ENCODE data around the gene PDIA5. TPM values are rescaled to one million over a fixed set of nuclear protein-coding genes. Genes with fewer than 3 reads are reported as not detected.
"Not testable (repeated sequence)": the region's sequence is repeated elsewhere in the genome, so short reads cannot be mapped to it uniquely, and the experiment has no call there.

Gene PDIA5
- total RNA-seq, 2 donors from 2014 or later: 34.7 to 37.7 TPM

DNA sequence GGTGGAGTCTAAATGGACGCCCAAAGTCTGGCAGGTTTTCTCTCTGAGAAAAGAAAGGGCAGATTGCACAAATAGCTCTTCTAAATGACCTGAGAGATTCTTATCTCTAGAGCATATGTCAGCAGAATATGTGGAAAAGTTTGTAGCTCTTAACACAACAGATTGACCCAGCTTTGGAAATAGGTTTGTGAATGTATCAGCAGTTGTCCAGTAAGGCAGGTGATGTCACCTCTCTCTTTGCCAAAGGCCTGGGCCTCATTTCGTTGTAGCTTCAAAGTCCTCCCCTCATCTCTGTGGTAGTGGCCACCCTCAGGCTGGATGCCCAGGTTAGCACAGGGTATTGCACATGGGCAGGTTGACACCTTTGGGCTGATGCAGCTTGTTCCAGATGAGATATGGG lies 36.0 kb downstream of the PDIA5 start:
- DNase-seq: no peak
- ATAC-seq: no peak
- intact Hi-C loops (cut with DNase I, micrococcal nuclease): no loop called here

DNA sequence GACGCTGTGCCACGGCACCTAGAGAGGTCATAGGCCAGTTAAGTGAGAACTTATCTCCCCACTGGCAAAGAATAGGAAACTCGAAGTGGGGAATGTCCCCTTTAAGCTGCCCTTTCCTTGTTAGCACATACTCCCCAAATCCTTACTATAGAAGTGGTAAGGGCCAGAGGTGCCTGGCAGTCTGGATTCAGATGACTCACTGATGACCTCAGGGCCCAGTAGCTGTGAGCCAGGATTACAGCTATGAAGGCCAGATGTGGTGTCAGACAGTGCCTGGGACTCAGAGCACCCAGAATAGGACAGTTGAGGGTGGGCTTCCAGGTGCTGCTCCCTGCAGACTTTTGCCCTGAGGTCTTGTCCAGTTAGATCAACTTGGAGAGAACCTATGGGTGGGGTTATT lies 37.7 kb downstream of the PDIA5 start:
- ATAC-seq: no peak
- DNase-seq: no peak
- intact Hi-C loops (cut with DNase I, micrococcal nuclease): no loop called here

- intact Hi-C loops (cut with DNase I, micrococcal nuclease): no loop called here
- ATAC-seq: no peak
- DNase-seq: no peak
Observed at GRCh38 chr3:123105201-123106189, 38.7 kb downstream of the PDIA5 start.

GRCh38 chr3:123110282-123110975 lies 43.6 kb downstream of the PDIA5 start:
- no peak for DNase-seq
- no peak for ATAC-seq
- intact Hi-C loops (cut with DNase I, micrococcal nuclease): no loop called here

GRCh38 chr3:123110976-123111615 lies 44.3 kb downstream of the PDIA5 start:
- intact Hi-C loops (cut with DNase I, micrococcal nuclease): no loop called here
- no peak for ATAC-seq
- DNase-seq: no peak

DNA sequence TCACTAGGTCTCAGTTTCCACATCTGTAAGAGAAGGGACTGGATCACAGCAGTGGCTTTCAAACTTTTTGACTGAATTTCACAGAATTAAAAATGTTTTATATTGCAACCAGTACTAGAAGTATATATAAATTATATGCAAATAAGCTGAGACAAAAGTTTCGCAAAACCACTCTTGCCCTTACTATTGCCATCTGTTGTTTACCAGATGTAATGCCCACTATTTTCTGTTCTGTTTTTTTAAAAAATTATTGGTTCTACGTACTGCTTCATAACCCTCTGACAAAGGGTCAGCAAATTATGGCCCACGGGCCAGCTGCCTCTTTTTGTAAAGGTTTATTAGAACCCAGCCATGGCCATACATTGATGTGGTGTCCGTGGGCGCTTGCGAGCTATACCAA lies 44.8 kb downstream of the PDIA5 start:
- intact Hi-C loops (cut with DNase I, micrococcal nuclease): no loop called here
- ATAC-seq: no peak
- no peak for DNase-seq

GRCh38 chr3:123112232-123112631 lies 45.4 kb downstream of the PDIA5 start:
- no peak for DNase-seq
- intact Hi-C loops (cut with DNase I, micrococcal nuclease): no loop called here
- no peak for ATAC-seq

GRCh38 chr3:123112656-123113055 lies 45.8 kb downstream of the PDIA5 start:
- ATAC-seq; DNase-seq; intact Hi-C loops (cut with DNase I, micrococcal nuclease): not testable (repeated sequence)

- no peak for ATAC-seq
- no peak for DNase-seq
- intact Hi-C loops (cut with DNase I, micrococcal nuclease): no loop called here
Observed at GRCh38 chr3:123113889-123114450, 47.1 kb downstream of the PDIA5 start.

DNA sequence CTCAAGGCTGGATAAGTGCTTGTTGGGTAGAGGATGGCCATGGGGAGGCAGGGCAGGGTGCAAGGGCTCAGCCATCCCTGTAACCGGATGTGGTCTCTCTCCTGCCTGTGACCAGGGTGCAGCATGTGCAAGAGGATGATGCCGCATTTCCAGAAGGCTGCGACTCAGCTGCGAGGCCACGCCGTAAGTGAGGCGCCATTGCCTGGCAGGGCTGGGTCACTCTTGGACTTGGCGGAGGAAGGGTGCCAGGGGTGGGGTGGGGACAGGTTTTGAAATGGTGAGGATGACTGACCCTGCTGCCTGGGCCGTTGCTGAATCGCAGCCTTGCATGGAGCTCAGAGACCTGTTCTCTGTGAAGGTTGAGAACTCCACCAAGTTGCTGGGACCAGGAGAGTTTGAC lies 49.3 kb downstream of the PDIA5 start:
- DNase-seq: no peak
- no peak for ATAC-seq
- intact Hi-C loops (cut with DNase I, micrococcal nuclease): no loop called here

DNA sequence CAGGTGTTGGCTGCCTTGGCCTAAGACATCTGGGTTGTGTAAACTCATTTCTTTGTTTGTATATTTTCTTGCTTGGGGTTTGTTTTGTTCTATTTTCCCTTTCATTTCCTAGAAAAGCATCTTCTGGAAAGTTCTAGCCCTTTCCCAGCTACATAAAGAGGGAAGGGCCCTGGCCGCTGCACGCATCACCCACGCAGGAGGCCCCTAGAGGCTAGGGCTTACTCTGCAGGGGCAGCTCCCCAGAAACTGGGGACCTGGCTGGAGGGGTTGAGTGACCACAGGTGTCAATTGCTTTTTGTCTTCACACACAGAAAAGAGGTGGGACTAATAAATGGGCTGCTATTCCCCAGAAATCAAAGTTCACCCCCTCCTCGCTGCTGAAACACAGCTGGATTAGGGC lies 52.6 kb downstream of the PDIA5 start:
- ATAC-seq (no peak), DNase-seq (no peak)
- intact Hi-C loops (cut with DNase I, micrococcal nuclease): no loop called here

- no peak for ATAC-seq
- no peak for DNase-seq
- intact Hi-C loops (cut with DNase I, micrococcal nuclease): no loop called here
Observed at GRCh38 chr3:123119802-123120201, 53.0 kb downstream of the PDIA5 start.

- no peak for ATAC-seq
- intact Hi-C loops (cut with DNase I, micrococcal nuclease): no loop called here
Observed at GRCh38 chr3:123120573-123120972, 53.7 kb downstream of the PDIA5 start.

DNA sequence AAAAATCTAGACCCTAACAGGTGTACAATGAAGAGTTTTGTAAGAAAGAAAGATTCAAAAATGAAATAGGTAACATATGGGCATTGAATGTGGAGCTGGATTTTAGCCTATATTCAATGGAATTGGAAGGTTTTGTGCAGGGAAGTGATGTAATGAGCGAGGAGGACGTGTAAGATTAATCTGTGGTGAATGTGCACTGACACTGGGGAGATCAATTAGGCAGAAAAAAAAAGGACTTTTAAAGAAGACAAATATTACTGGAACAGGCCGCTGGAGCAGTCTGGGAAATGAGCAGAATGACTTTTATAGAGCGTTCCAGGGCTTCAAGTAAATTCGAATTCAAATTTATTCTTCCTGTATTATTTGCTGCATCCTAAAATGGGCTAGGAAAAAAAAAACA lies 55.2 kb downstream of the PDIA5 start:
- ATAC-seq (no peak), DNase-seq (no peak)
- intact Hi-C loops (cut with DNase I, micrococcal nuclease): no loop called here

More at GRCh38 chr3:123120573-123120972, 53.7 kb downstream of the PDIA5 start:
- no peak for DNase-seq

- ATAC-seq (no peak), DNase-seq (no peak)
- intact Hi-C loops (cut with DNase I, micrococcal nuclease): no loop called here
Observed at GRCh38 chr3:123122525-123123315, 55.9 kb downstream of the PDIA5 start.

GRCh38 chr3:123123716-123124616 lies 57.1 kb downstream of the PDIA5 start:
- ATAC-seq (no peak), DNase-seq (no peak)
- intact Hi-C loops (cut with DNase I, micrococcal nuclease): no loop called here

GRCh38 chr3:123124971-123125370 lies 58.1 kb downstream of the PDIA5 start:
- intact Hi-C loops (cut with DNase I, micrococcal nuclease): no loop called here
- no peak for DNase-seq
- no peak for ATAC-seq

DNA sequence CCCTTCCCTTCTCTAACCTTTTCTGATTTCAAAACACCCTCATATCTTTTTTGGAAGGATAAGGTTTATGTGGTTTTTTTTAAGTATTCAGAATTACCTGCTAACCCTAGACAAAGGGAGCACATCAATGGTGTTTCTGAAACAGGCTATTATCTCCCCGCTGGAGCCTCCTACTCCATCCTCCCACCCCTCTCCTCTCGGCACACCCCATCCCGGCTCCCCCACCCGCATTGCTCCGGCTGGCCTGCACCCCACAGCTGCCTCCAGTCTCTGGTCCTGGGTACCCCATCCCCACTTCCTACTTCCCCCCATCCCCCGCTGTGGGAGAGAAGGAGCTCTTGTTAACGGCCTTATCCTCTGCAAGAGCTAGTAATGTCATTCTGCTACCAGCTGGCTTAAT lies 59.2 kb downstream of the PDIA5 start:
- intact Hi-C loops (cut with DNase I, micrococcal nuclease): no loop called here
- no peak for ATAC-seq
- DNase-seq: no peak

Measured in left colon (tissue), 2 donors.